Fibroblast of villous mesenchyme (primary cell): ENCODE results near the gene COG3. TPM values are rescaled to one million over a fixed set of nuclear protein-coding genes. Genes with fewer than 3 reads are reported as not detected.

Source experiments
- DNase-seq: peaks from one replicate; pipeline ENCODE4 v3.0.0-alpha.2; 2010; ENCODE audit warnings: low read depth
- H3K4me3 ChIP-seq: 2 replicates; pipeline ENCODE4 v1.5.1; 2011; ENCODE audit warnings: low read depth, mild to moderate bottlenecking, low read length
- CTCF ChIP-seq: IDR thresholded peaks from 2 replicates; pipeline ENCODE4 v1.5.1; 2012; ENCODE audit warnings: low read depth, mild to moderate bottlenecking, low read length; ENCODE audit not compliant: insufficient read depth
- total RNA-seq: library from RNA; depleted of rRNA; stranded (reverse); fragments of >200 nt; gene quantifications from 2 replicates; pipeline ENCODE4 v1.2.3, GENCODE V29; 2012

COG3 gene
- total RNA-seq, 1 donor, result 41.0 TPM

GRCh38 chr13:45437947-45438346, 26.8 kb upstream of the COG3 start:
- H3K4me3 ChIP-seq, result no peak overlapping the region
- no peak for DNase-seq
- no peak for TF ChIP-seq CTCF

DNA sequence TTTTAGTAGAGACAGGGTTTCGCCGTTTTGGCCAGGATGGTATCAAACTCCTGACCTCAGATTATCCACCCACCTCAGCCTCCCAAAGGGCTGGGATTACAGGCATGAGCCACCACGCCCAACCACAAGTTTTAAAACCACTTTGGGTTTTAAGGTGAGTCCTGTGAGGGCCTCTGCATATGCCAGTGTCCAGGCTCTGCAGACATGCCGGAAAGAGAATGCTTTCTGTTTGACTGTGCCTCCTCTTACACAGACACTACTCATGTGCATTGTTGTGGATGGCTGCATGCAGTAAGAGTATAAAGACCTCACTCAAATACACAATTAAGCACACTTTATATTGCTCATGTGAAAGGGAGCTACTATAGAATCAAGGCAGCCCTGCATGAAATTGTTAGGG, 25.7 kb upstream of the COG3 start:
- H3K4me3 ChIP-seq, result no peak overlapping the region
- DNase-seq, result no peak
- no peak for TF ChIP-seq CTCF

GRCh38 chr13:45439781-45440462, 24.8 kb upstream of the COG3 start:
- no peak for TF ChIP-seq CTCF
- DNase-seq, result no peak
- H3K4me3 ChIP-seq, result no peak overlapping the region

DNA sequence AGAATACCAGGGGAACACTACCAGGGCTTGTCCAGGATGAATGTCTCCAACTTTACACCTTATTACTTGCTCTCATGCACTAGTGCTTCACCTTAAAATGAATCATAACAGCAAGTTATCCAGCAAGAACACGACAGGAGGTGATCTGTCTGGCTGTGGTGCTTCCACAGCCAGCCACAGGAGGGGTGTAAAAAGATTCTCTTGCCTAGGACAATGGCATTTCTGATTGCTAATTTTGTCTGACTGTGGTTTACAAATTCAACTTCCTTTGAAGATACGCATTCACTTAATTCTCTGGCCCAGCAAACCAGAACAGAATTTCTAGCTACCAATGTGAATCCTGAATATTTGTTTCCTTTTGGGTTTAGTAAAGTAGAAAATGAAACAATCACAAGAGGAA, 23.1 kb upstream of the COG3 start:
- peak; percentile 20 for DNase-seq
- no peak overlapping the region for H3K4me3 ChIP-seq
- peak; percentile 39 for TF ChIP-seq CTCF

DNA sequence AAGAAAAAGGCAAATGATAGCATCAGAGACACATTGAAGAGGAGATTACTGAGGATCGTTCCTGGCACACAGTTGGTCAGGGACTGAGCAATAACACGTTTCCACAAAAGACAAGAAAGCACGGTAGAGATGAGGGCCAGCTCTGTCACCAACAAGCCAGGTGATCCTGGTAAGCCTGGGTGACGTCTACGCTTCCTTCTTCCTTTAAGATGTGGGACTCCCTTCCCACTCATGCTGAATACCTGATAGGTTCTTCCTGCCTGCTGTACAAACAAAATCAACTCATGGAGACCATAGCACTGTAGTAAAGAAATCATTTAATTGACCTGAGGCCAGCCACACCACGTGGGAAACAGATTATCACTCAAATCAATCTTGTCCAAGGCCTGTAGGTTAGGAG, 19.7 kb upstream of the COG3 start:
- no peak for DNase-seq
- H3K4me3 ChIP-seq, result no peak overlapping the region
- no peak for TF ChIP-seq CTCF

- no peak for TF ChIP-seq CTCF
- peak; percentile 58 for DNase-seq
- no peak overlapping the region for H3K4me3 ChIP-seq
Observed at GRCh38 chr13:45446181-45446580, 18.6 kb upstream of the COG3 start.
